Smooth muscle cell (in vitro differentiated cells): ENCODE measurements around the gene TGFBI. TPM values are rescaled to one million over a fixed set of nuclear protein-coding genes. Genes with fewer than 3 reads are reported as not detected.

ENCODE experiments used
- DNase-seq: peaks from one replicate; lab custom pipeline; 2025; ENCODE audit not compliant: unreplicated experiment; lab: John Stamatoyannopoulos, UW
- H2AFZ ChIP-seq: fragments of 200-600 bp; sonication (generic); 2 replicates; pipeline ENCODE4 v1.6.0; 2016; ENCODE audit warnings: antibody characterized with exemption, low read depth, mild to moderate bottlenecking
- H3F3A ChIP-seq: fragments of 200-600 bp; sonication (generic); 2 replicates; pipeline ENCODE4 v1.6.0; 2017; ENCODE audit warnings: antibody characterized with exemption, low read depth
- H3K27ac ChIP-seq: fragments of 200-600 bp; sonication (generic); 2 replicates; pipeline ENCODE4 v1.5.1; 2016; ENCODE audit warnings: low read depth, mild to moderate bottlenecking
- H3K27me3 ChIP-seq: fragments of 200-600 bp; sonication (generic); 2 replicates; pipeline ENCODE4 v1.6.1; 2016; ENCODE audit warnings: low read depth, mild to moderate bottlenecking
- H3K36me3 ChIP-seq: fragments of 200-600 bp; sonication (generic); 2 replicates; pipeline ENCODE4 v1.5.1; 2016; ENCODE audit warnings: low read depth
- H3K4me1 ChIP-seq: fragments of 200-600 bp; sonication (generic); 2 replicates; pipeline ENCODE4 v1.5.1; 2016; ENCODE audit warnings: low read depth
- H3K4me2 ChIP-seq: fragments of 200-600 bp; sonication (generic); 2 replicates; pipeline ENCODE4 v1.6.0; 2016; ENCODE audit warnings: mild to moderate bottlenecking
- H3K4me3 ChIP-seq: fragments of 200-600 bp; sonication (generic); 2 replicates; pipeline ENCODE4 v1.5.1; 2016; ENCODE audit warnings: mild to moderate bottlenecking
- H3K79me2 ChIP-seq: fragments of 200-600 bp; sonication (generic); 2 replicates; pipeline ENCODE4 v1.6.0; 2016; ENCODE audit warnings: low read depth, mild to moderate bottlenecking
- H3K9ac ChIP-seq: fragments of 200-600 bp; sonication (generic); 2 replicates; pipeline ENCODE4 v1.6.0; 2016; ENCODE audit warnings: low read depth
- H3K9me3 ChIP-seq: fragments of 200-600 bp; sonication (generic); replicated peaks from 2 replicates; pipeline ENCODE4 v1.5.1; 2016; ENCODE audit warnings: low read depth
- H4K20me1 ChIP-seq: fragments of 200-600 bp; sonication (generic); 2 replicates; pipeline ENCODE4 v1.6.0; 2016; ENCODE audit warnings: low read depth
- CTCF ChIP-seq: fragments of 200-600 bp; sonication (generic); IDR thresholded peaks from 2 replicates; pipeline ENCODE4 v1.5.1; 2017; ENCODE audit warnings: borderline replicate concordance, mild to moderate bottlenecking, antibody characterized with exemption; ENCODE audit not compliant: insufficient read depth, poor library complexity, severe bottlenecking
- WGBS: methylation state at CpG from one replicate; pipeline ENCODE4 v1.1.7; 2016; ENCODE audit warnings: low lambda C conversion rate; 5-methylcytosine and 5-hydroxymethylcytosine counted together
- polyA plus RNA-seq: library from polyadenylated mRNA; unstranded; fragments of >200 nt; fragmentation: Nextera tagmentation; extraction: Ambion mirVana; gene quantifications from 2 replicates; pipeline ENCODE4 v1.2.1, GENCODE V29; 2016
- total RNA-seq: library from RNA; depleted of rRNA; stranded (reverse); fragments of >200 nt; gene quantifications from 2 replicates; pipeline ENCODE4 v1.2.3, GENCODE V29; 2014

TGFBI gene
- total and polyA plus RNA-seq, 2 experiments from 2014 or later, result 2,505 to 2,635 TPM

- Histone ChIP-seq H3K36me3 (peaks cover 6% of the 10 kb centered on the region), H3K27ac (peak overlapping the region; percentile 3), H3K9me3 (no peaks in the 10 kb centered on the region), H3F3A (peaks cover 44% of the 10 kb centered on the region), H3K4me2 (no peak overlapping the region), H3K27me3 (no peaks in the 10 kb centered on the region), H3K79me2 (no peaks in the 10 kb centered on the region), H3K4me3 (no peak overlapping the region), H2AFZ (no peak overlapping the region), H3K9ac (no peak overlapping the region), H4K20me1 (no peaks in the 10 kb centered on the region), H3K4me1 (no peaks in the 10 kb centered on the region)
- DNase-seq, result no peak
- 98% methylated on average over 1 of the region's 1 CpG for WGBS
- TF ChIP-seq CTCF, result no peak
These were observed 38.6 kb downstream of the TGFBI start for GRCh38 chr5:136067422-136067821.

- H3K4me2 ChIP-seq, result no peak overlapping the region
- no peak for TF ChIP-seq CTCF
- no peak overlapping the region for H3K4me3 ChIP-seq
- H3K9me3 ChIP-seq, result no peaks in the 10 kb centered on the region
- H2AFZ ChIP-seq, result no peak overlapping the region
- no peaks in the 10 kb centered on the region for H4K20me1 ChIP-seq
- peaks cover 40% of the 10 kb centered on the region for H3F3A ChIP-seq
- no peak overlapping the region for H3K27ac ChIP-seq
- H3K79me2 ChIP-seq, result no peaks in the 10 kb centered on the region
- 89% methylated on average over 9 of the region's 9 CpGs for WGBS
- H3K9ac ChIP-seq, result no peak overlapping the region
- no peaks in the 10 kb centered on the region for H3K4me1 ChIP-seq
- no peaks in the 10 kb centered on the region for H3K36me3 ChIP-seq
- no peak for DNase-seq
- H3K27me3 ChIP-seq, result no peaks in the 10 kb centered on the region
These were observed 41.9 kb downstream of the TGFBI start for GRCh38 chr5:136070486-136071285.

- H3K36me3 ChIP-seq, result no peaks in the 10 kb centered on the region
- TF ChIP-seq CTCF, result no peak
- no peak overlapping the region for H3K4me2 ChIP-seq
- no peaks in the 10 kb centered on the region for H3K9me3 ChIP-seq
- H3K4me3 ChIP-seq, result no peak overlapping the region
- no peaks in the 10 kb centered on the region for H4K20me1 ChIP-seq
- no peaks in the 10 kb centered on the region for H3K79me2 ChIP-seq
- H3F3A ChIP-seq, result peaks cover 25% of the 10 kb centered on the region
- no peak for DNase-seq
- no peaks in the 10 kb centered on the region for H3K27me3 ChIP-seq
- H3K4me1 ChIP-seq, result no peaks in the 10 kb centered on the region
- no peak overlapping the region for H3K9ac ChIP-seq
- H2AFZ ChIP-seq, result no peak overlapping the region
- WGBS, result 85% methylated on average over 5 of the region's 5 CpGs
- no peak overlapping the region for H3K27ac ChIP-seq
These were observed 45.1 kb downstream of the TGFBI start for GRCh38 chr5:136073714-136074529.
